Stomach (tissue), 4 donors: ENCODE results near the gene GOLGA6A.

ENCODE experiments used
- CTCF ChIP-seq, 7 experiments: fragments of 450-650 bp in 4 of 7; fragments of 200-600 bp in 3 of 7; sonication (generic) in 3 of 7; IDR thresholded peaks; one replicate each; pipeline ENCODE4 v1.5.1; 2016 to 2019; ENCODE audit warnings: antibody characterized with exemption in 7 of 7, control low read depth in 2 of 7, mild to moderate bottlenecking in 1 of 7
- POLR2A ChIP-seq, 4 donors: fragments of 450-650 bp; IDR thresholded peaks; one replicate each; pipeline ENCODE4 v1.6.1; 2016; ENCODE audit warnings: antibody characterized with exemption in 4 of 4, control low read depth in 2 of 4, mild to moderate bottlenecking in 1 of 4, moderate library complexity in 1 of 4
- POLR2AphosphoS5 ChIP-seq, 3 donors: sonication (generic); formaldehyde crosslinking; IDR thresholded peaks; one replicate each; pipeline ENCODE4 v1.6.1; 2016; ENCODE audit warnings: antibody characterized with exemption in 3 of 3

- TF ChIP-seq POLR2AphosphoS5 (IDR thresholded peaks at IDR 0.05) (no peak), POLR2A (IDR thresholded peaks at IDR 0.05) (no peak), CTCF (IDR thresholded peaks at IDR 0.05) (no peak)
These were observed 48.7 kb upstream of the GOLGA6A start for GRCh38 chr15:74130849-74131627.
